K562 (cell line): ENCODE results near the gene INPP4B. TPM values are rescaled to one million over a fixed set of nuclear protein-coding genes. Genes with fewer than 3 reads are reported as not detected.

Experiments
- ATAC-seq: fragments of 200-7000 bp; cut with Tn5 transposase; 3 replicates; pipeline ENCODE4 v1.9.1; 2020; ENCODE audit warnings: moderate library complexity
- BruUV-seq: library from RNA; stranded (reverse); fragments of 400-500 nt; replicated peaks from 2 replicates; lab custom pipeline; 2021; lab: Mats Ljungman, UMichigan
- CTCF ChIA-PET: fragments of 300-600 bp; formaldehyde crosslinking; extraction: SDS; loops from one replicate; lab custom pipeline; 2021; ENCODE audit warnings: low intra/inter-chr PET ratio; lab: Yijun Ruan, JAX
- POLR2A ChIA-PET: fragments of 300-600, 350-650 bp; sonication (Branson Sonifier 250); formaldehyde crosslinking; extraction: SDS; loops from one replicate; lab custom pipeline; 2021; ENCODE audit warnings: antibody characterized with exemption, inconsistent platforms; lab: Yijun Ruan, JAX
- DNase-seq, 4 experiments: peaks; one replicate each; pipeline versions ENCODE4 v3.0.0 to v3.0.0-alpha.2; 2011 to 2018; ENCODE audit warnings: low spot score in 3 of 4, mixed read lengths in 3 of 4; ENCODE audit errors: extremely low read depth in 1 of 4
- FAIRE-seq: peaks from 2 replicates; lab custom pipeline; 2011; peaks lifted over from hg19 to GRCh38; lab: Jason Lieb, UNC
- H2AFZ ChIP-seq: 2 replicates; pipeline ENCODE4 v1.6.0; 2011; ENCODE audit warnings: low read depth, low read length, control low read depth, inconsistent platforms
- H3K27ac ChIP-seq: fragments of 200-600 bp; 3 replicates; pipeline ENCODE4 v1.8.0; 2011; ENCODE audit warnings: low read depth, mild to moderate bottlenecking, control low read depth, inconsistent platforms, low read length, moderate library complexity, mixed read lengths; ENCODE audit errors: extremely low read depth
- H3K27me3 ChIP-seq, 2 experiments: fragments of 300-600 bp in 1 of 2; 2 replicates in 1 of 2; 3 replicates in 1 of 2; pipeline versions ENCODE4 v1.6.0 to v1.8.0; 2011; ENCODE audit warnings: inconsistent platforms in 2 of 2, low read length in 2 of 2, mild to moderate bottlenecking in 1 of 2, mixed read lengths in 1 of 2, moderate library complexity in 1 of 2; ENCODE audit not compliant: control insufficient read depth in 2 of 2, insufficient read depth in 2 of 2
- H3K36me3 ChIP-seq: fragments of 300-600 bp; 3 replicates; pipeline ENCODE4 v1.8.0; 2011; ENCODE audit warnings: mild to moderate bottlenecking, low read length, inconsistent platforms; ENCODE audit not compliant: control insufficient read depth, insufficient read depth
- H3K4me1 ChIP-seq, 2 experiments: fragments of 200-600 bp in 1 of 2; replicated peaks in 1 of 2; 2 replicates in 1 of 2; 3 replicates in 1 of 2; pipeline versions ENCODE4 v1.5.1 to v1.8.0; 2011; ENCODE audit warnings: inconsistent platforms in 2 of 2, low read length in 2 of 2, mild to moderate bottlenecking in 1 of 2, mixed read lengths in 1 of 2, moderate library complexity in 1 of 2; ENCODE audit not compliant: control insufficient read depth in 2 of 2, insufficient read depth in 2 of 2
- H3K4me2 ChIP-seq: 2 replicates; pipeline ENCODE4 v1.6.1; 2011; ENCODE audit warnings: low read length, control low read depth, inconsistent platforms, mixed read lengths; ENCODE audit not compliant: insufficient read depth
- H3K4me3 ChIP-seq: fragments of 200-600 bp; sonication (generic), shearing (Covaris generic); 2 replicates; pipeline ENCODE4 v1.5.1; 2016; ENCODE audit warnings: control low read depth, inconsistent platforms
- H3K79me2 ChIP-seq: fragments of 200-600 bp; 3 replicates; pipeline ENCODE4 v1.8.0; 2011; ENCODE audit warnings: low read length, inconsistent platforms; ENCODE audit not compliant: control insufficient read depth, insufficient read depth
- H3K9ac ChIP-seq, 2 experiments: 2 replicates each; pipeline versions ENCODE4 v1.6.0 to v1.6.1; 2011; ENCODE audit warnings: low read depth in 2 of 2, low read length in 2 of 2, control low read depth in 1 of 2, inconsistent platforms in 1 of 2, mild to moderate bottlenecking in 1 of 2, mixed read lengths in 1 of 2; ENCODE audit not compliant: insufficient read depth in 1 of 2
- H3K9me1 ChIP-seq: one replicate; pipeline ENCODE4 v1.6.0; 2011; ENCODE audit warnings: inconsistent platforms, mild to moderate bottlenecking, low read length, moderate library complexity; ENCODE audit not compliant: control insufficient read depth, insufficient read depth
- H3K9me3 ChIP-seq: replicated peaks from 2 replicates; pipeline ENCODE4 v1.5.1; 2011; ENCODE audit warnings: low read depth, low read length, inconsistent platforms; ENCODE audit not compliant: control insufficient read depth, insufficient read depth
- H4K20me1 ChIP-seq: replicated peaks from 2 replicates; pipeline ENCODE4 v1.6.1; 2011; ENCODE audit warnings: low read length, inconsistent platforms, mixed read lengths; ENCODE audit not compliant: control insufficient read depth, insufficient read depth
- ASH1L ChIP-seq: fragments of 450-650 bp; IDR thresholded peaks from 2 replicates; pipeline ENCODE4 v1.6.1; 2018; ENCODE audit warnings: borderline replicate concordance, mild to moderate bottlenecking, low read depth; ENCODE audit not compliant: partially characterized antibody
- BACH1 ChIP-seq: fragments of 200-800 bp; sonication (Bioruptor generic); IDR thresholded peaks from 2 replicates; pipeline ENCODE4 v1.6.1; 2016; ENCODE audit warnings: missing genetic modification characterization, missing compliant biosample characterization
- ELF2 ChIP-seq: fragments of 250-450 bp; sonication (Bioruptor Pico); IDR thresholded peaks from 2 replicates; pipeline ENCODE4 v1.5.0; 2021; ENCODE audit warnings: mild to moderate bottlenecking
- MBD2 ChIP-seq: sonication (generic); IDR thresholded peaks from 2 replicates; pipeline ENCODE4 v1.6.1; 2016; ENCODE audit warnings: low read depth, borderline replicate concordance
- MEF2D ChIP-seq: conservative IDR thresholded peaks from 2 replicates; pipeline ENCODE4 v1.6.1; 2016; ENCODE audit warnings: low read depth, missing genetic modification characterization, missing compliant biosample characterization
- TCF7 ChIP-seq: sonication (generic); IDR thresholded peaks from 2 replicates; pipeline ENCODE4 v1.6.1; 2016; ENCODE audit warnings: antibody characterized with exemption, borderline replicate concordance
- TEAD1 ChIP-seq, 2 experiments: fragments of 450-650 bp in 1 of 2; sonication (generic) in 1 of 2; formaldehyde crosslinking; IDR thresholded peaks; 2 replicates each; pipeline versions ENCODE4 v1.4.0 to v1.8.0; 2020 to 2022; ENCODE audit warnings: mild to moderate bottlenecking in 2 of 2, missing genetic modification reagents in 1 of 2
- YY1 ChIP-seq, 3 experiments: IDR thresholded peaks; 2 replicates each; pipeline ENCODE4 v1.6.1; 2011; ENCODE audit warnings: low read length in 2 of 3, mild to moderate bottlenecking in 2 of 3, moderate library complexity in 2 of 3, borderline replicate concordance in 1 of 3, control low read depth in 1 of 3, low read depth in 1 of 3; ENCODE audit not compliant: insufficient read depth in 3 of 3, insufficient replicate concordance in 2 of 3, control insufficient read depth in 1 of 3, insufficient read length in 1 of 3; ENCODE audit errors: extremely low read depth in 1 of 3
- ZNF184 ChIP-seq: sonication (generic); formaldehyde crosslinking; IDR thresholded peaks from 2 replicates; pipeline ENCODE4 v1.5.0; 2020; ENCODE audit warnings: missing genetic modification reagents
- WGBS: fragments of 100-300 bp; shearing (Covaris generic); methylation state at CpG from one replicate; pipeline ENCODE4 v1.1.6; 2016; ENCODE audit warnings: low coverage, mixed read lengths; ENCODE audit not compliant: insufficient coverage; ENCODE audit errors: missing lambda C conversion rate; 5-methylcytosine and 5-hydroxymethylcytosine counted together
- in situ Hi-C: fragments of 300-500 bp; cut with MboI; formaldehyde crosslinking; loops from 4 replicates; pipeline ENCODE4 v1.15.0; 2018; ENCODE audit warnings: inconsistent platforms, mixed read lengths
- intact Hi-C: fragments of 100-400 bp; cut with micrococcal nuclease; formaldehyde crosslinking; loops from 2 replicates; pipeline ENCODE4 v1.14.2; 2022
- polyA plus RNA-seq, 8 experiments: library from polyadenylated mRNA; depleted of rRNA in 4 of 8; stranded (reverse) in 5 of 8; unstranded in 3 of 8; fragments of >200 nt; fragmentation: Nextera tagmentation in 2 of 8; fragmentation: Illumina TruSeq in 1 of 8; extraction: Ambion mirVana in 2 of 8; extraction: Trizol in 1 of 8; gene quantifications; 2 replicates each; pipeline versions ENCODE4 v1.2.1 to v1.2.3, GENCODE V29; 2011 to 2014; ENCODE audit warnings: inconsistent platforms in 1 of 8, missing spikeins in 1 of 8
- total RNA-seq, 7 experiments: library from RNA; depleted of rRNA in 6 of 7; stranded (reverse); fragments of >200 nt in 6 of 7; fragmentation: Illumina TruSeq in 2 of 7; extraction: Trizol in 2 of 7; gene quantifications; 2 replicates each; pipeline versions ENCODE4 v1.2.1 to v1.2.3, GENCODE V29; 2011 to 2021; ENCODE audit warnings: low replicate concordance in 1 of 7
- TF ChIP-seq, protein P1 (sequence below): fragments of 250-450 bp; sonication (Bioruptor Pico); IDR thresholded peaks from 2 replicates; pipeline ENCODE4 v1.5.0; 2020; ENCODE audit warnings: mild to moderate bottlenecking
- TF ChIP-seq, protein P2 (sequence below), 2 experiments: fragments of 450-650 bp; IDR thresholded peaks; 2 replicates each; pipeline ENCODE4 v1.6.1; 2018; ENCODE audit warnings: mild to moderate bottlenecking in 2 of 2, low read depth in 1 of 2; ENCODE audit not compliant: partially characterized antibody in 2 of 2
- TF ChIP-seq, protein P3 (sequence below), 3 experiments: fragments of 200-800 bp in 1 of 3; fragments of 250-450 bp in 1 of 3; fragments of 450-650 bp in 1 of 3; sonication (Bioruptor Pico) in 1 of 3; sonication (Bioruptor generic) in 1 of 3; formaldehyde crosslinking in 1 of 3; IDR thresholded peaks; 2 replicates each; pipeline versions ENCODE4 v1.6.1 to v1.8.0; 2016 to 2022; ENCODE audit warnings: mild to moderate bottlenecking in 2 of 3, missing genetic modification characterization in 2 of 3, missing compliant biosample characterization in 1 of 3, moderate library complexity in 1 of 3

INPP4B gene
- total and polyA plus RNA-seq, 9 of the 15 experiments (the other 6 are each of a cell fraction or from before 2014, with no cell fraction given): 0.04 to 0.11 TPM; not detected in 7

GRCh38 chr4:142850478-142850877 is 4.4 kb upstream of the INPP4B start:
- POLR2A ChIA-PET: no interaction called here
- TF ChIP-seq, protein P1, sequence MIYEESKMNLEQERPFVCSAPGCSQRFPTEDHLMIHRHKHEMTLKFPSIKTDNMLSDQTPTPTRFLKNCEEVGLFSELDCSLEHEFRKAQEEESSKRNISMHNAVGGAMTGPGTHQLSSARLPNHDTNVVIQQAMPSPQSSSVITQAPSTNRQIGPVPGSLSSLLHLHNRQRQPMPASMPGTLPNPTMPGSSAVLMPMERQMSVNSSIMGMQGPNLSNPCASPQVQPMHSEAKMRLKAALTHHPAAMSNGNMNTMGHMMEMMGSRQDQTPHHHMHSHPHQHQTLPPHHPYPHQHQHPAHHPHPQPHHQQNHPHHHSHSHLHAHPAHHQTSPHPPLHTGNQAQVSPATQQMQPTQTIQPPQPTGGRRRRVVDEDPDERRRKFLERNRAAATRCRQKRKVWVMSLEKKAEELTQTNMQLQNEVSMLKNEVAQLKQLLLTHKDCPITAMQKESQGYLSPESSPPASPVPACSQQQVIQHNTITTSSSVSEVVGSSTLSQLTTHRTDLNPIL (CRISPR knock-in tag): no peak
- TF ChIP-seq MEF2D (tag) (no peak), BACH1 (tag) (no peak), YY1 (IDR thresholded peaks at IDR 0.05; ENCODE audit: borderline replicate concordance in 1 of 3, control insufficient read depth in 1 of 3, extremely low read depth in 1 of 3, insufficient read depth in 3 of 3, insufficient read length in 1 of 3, insufficient replicate concordance in 2 of 3, low read depth in 1 of 3, low read length in 2 of 3) (no peak), ZNF184 (CRISPR knock-in tag) (no peak), TCF7 (no peak), ELF2 (no peak), MBD2 (no peak), ASH1L (no peak), TEAD1 (CRISPR knock-in tag; IDR thresholded peaks at IDR 0.05) (no peak)
- TF ChIP-seq, protein P2, sequence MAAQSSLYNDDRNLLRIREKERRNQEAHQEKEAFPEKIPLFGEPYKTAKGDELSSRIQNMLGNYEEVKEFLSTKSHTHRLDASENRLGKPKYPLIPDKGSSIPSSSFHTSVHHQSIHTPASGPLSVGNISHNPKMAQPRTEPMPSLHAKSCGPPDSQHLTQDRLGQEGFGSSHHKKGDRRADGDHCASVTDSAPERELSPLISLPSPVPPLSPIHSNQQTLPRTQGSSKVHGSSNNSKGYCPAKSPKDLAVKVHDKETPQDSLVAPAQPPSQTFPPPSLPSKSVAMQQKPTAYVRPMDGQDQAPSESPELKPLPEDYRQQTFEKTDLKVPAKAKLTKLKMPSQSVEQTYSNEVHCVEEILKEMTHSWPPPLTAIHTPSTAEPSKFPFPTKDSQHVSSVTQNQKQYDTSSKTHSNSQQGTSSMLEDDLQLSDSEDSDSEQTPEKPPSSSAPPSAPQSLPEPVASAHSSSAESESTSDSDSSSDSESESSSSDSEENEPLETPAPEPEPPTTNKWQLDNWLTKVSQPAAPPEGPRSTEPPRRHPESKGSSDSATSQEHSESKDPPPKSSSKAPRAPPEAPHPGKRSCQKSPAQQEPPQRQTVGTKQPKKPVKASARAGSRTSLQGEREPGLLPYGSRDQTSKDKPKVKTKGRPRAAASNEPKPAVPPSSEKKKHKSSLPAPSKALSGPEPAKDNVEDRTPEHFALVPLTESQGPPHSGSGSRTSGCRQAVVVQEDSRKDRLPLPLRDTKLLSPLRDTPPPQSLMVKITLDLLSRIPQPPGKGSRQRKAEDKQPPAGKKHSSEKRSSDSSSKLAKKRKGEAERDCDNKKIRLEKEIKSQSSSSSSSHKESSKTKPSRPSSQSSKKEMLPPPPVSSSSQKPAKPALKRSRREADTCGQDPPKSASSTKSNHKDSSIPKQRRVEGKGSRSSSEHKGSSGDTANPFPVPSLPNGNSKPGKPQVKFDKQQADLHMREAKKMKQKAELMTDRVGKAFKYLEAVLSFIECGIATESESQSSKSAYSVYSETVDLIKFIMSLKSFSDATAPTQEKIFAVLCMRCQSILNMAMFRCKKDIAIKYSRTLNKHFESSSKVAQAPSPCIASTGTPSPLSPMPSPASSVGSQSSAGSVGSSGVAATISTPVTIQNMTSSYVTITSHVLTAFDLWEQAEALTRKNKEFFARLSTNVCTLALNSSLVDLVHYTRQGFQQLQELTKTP (IDR thresholded peaks at IDR 0.05; ENCODE audit: low read depth in 1 of 2, partially characterized antibody in 2 of 2): no peak
- TF ChIP-seq, protein P3, sequence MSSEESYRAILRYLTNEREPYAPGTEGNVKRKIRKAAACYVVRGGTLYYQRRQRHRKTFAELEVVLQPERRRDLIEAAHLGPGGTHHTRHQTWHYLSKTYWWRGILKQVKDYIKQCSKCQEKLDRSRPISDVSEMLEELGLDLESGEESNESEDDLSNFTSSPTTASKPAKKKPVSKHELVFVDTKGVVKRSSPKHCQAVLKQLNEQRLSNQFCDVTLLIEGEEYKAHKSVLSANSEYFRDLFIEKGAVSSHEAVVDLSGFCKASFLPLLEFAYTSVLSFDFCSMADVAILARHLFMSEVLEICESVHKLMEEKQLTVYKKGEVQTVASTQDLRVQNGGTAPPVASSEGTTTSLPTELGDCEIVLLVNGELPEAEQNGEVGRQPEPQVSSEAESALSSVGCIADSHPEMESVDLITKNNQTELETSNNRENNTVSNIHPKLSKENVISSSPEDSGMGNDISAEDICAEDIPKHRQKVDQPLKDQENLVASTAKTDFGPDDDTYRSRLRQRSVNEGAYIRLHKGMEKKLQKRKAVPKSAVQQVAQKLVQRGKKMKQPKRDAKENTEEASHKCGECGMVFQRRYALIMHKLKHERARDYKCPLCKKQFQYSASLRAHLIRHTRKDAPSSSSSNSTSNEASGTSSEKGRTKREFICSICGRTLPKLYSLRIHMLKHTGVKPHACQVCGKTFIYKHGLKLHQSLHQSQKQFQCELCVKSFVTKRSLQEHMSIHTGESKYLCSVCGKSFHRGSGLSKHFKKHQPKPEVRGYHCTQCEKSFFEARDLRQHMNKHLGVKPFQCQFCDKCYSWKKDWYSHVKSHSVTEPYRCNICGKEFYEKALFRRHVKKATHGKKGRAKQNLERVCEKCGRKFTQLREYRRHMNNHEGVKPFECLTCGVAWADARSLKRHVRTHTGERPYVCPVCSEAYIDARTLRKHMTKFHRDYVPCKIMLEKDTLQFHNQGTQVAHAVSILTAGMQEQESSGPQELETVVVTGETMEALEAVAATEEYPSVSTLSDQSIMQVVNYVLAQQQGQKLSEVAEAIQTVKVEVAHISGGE (CRISPR knock-in tag; IDR thresholded peaks at IDR 0.05): no peak

More at GRCh38 chr4:142850478-142850877, 4.4 kb upstream of the INPP4B start:
- Histone ChIP-seq H3K36me3 (no peaks in the 10 kb centered on the region), H3K9me1 (no peaks in the 10 kb centered on the region), H3K9me3 (no peaks in the 10 kb centered on the region), H3K9ac (no peak overlapping the region), H3K4me2 (no peak overlapping the region), H3K79me2 (no peaks in the 10 kb centered on the region), H3K4me3 (no peak overlapping the region), H4K20me1 (no peaks in the 10 kb centered on the region), H3K4me1 (peaks cover 0 to 6% of the 10 kb centered on the region in 2 experiments; a peak in 1 of 5 replicates), H2AFZ (no peak overlapping the region), H3K27ac (no peak overlapping the region), H3K27me3 (no peaks in the 10 kb centered on the region)
- ATAC-seq (no peak), FAIRE-seq (no peak), DNase-seq (no peak)
- WGBS: 0% methylated on average over 4 of the region's 4 CpGs
- no TSS peak for BruUV-seq
- in situ Hi-C loops: loop anchor here (25.0 kb wide), 1 partner anchor 637 kb away; no protein-coding TSS in a partner anchor
- CTCF ChIA-PET: no interaction called here
- intact Hi-C loops: no loop called here
